BE2C (cell line): ENCODE results near the gene C3orf20.

Experiments used
- DNase-seq: peaks from one replicate; pipeline ENCODE4 v3.0.0-alpha.2; 2020
- H3K27me3 ChIP-seq: fragments of 250-450 bp; sonication (Bioruptor Pico); 2 replicates; pipeline ENCODE4 v1.5.1; 2020; ENCODE audit warnings: mild to moderate bottlenecking
- H3K36me3 ChIP-seq: fragments of 250-450 bp; sonication (Bioruptor Pico); 2 replicates; pipeline ENCODE4 v1.5.1; 2020; ENCODE audit warnings: mild to moderate bottlenecking
- H3K4me1 ChIP-seq: fragments of 250-450 bp; sonication (Bioruptor Pico); 2 replicates; pipeline ENCODE4 v1.5.1; 2020
- H3K4me3 ChIP-seq: 2 replicates; pipeline ENCODE4 v1.5.1; 2011; ENCODE audit warnings: low read depth, low read length
- H3K9me3 ChIP-seq: fragments of 250-450 bp; sonication (Bioruptor Pico); 2 replicates; pipeline ENCODE4 v1.5.1; 2020
- TF ChIP-seq, protein P1 (sequence below): IDR thresholded peaks from 2 replicates; pipeline ENCODE4 v1.5.1; 2012; ENCODE audit warnings: mild to moderate bottlenecking, low read depth, low read length

C3orf20 gene

GRCh38 chr3:14794435-14794834, 119.5 kb downstream of the C3orf20 start:
- no peak for DNase-seq
- Histone ChIP-seq H3K9me3 (no peaks in the 10 kb centered on the region), H3K4me1 (no peaks in the 10 kb centered on the region), H3K36me3 (no peaks in the 10 kb centered on the region), H3K27me3 (no peaks in the 10 kb centered on the region), H3K4me3 (no peak overlapping the region)
- TF ChIP-seq, protein P1, sequence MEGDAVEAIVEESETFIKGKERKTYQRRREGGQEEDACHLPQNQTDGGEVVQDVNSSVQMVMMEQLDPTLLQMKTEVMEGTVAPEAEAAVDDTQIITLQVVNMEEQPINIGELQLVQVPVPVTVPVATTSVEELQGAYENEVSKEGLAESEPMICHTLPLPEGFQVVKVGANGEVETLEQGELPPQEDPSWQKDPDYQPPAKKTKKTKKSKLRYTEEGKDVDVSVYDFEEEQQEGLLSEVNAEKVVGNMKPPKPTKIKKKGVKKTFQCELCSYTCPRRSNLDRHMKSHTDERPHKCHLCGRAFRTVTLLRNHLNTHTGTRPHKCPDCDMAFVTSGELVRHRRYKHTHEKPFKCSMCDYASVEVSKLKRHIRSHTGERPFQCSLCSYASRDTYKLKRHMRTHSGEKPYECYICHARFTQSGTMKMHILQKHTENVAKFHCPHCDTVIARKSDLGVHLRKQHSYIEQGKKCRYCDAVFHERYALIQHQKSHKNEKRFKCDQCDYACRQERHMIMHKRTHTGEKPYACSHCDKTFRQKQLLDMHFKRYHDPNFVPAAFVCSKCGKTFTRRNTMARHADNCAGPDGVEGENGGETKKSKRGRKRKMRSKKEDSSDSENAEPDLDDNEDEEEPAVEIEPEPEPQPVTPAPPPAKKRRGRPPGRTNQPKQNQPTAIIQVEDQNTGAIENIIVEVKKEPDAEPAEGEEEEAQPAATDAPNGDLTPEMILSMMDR: no peak

- Histone ChIP-seq H3K4me1 (no peaks in the 10 kb centered on the region), H3K36me3 (no peaks in the 10 kb centered on the region), H3K9me3 (no peaks in the 10 kb centered on the region), H3K4me3 (no peak overlapping the region), H3K27me3 (no peaks in the 10 kb centered on the region)
- DNase-seq: no peak
- TF ChIP-seq, protein P1: no peak
These were observed 121.1 kb downstream of the C3orf20 start for GRCh38 chr3:14795996-14796395.

- Histone ChIP-seq H3K4me1 (no peaks in the 10 kb centered on the region), H3K9me3 (no peaks in the 10 kb centered on the region), H3K27me3 (no peaks in the 10 kb centered on the region), H3K4me3 (no peak overlapping the region), H3K36me3 (no peaks in the 10 kb centered on the region)
- no peak for DNase-seq
- TF ChIP-seq, protein P1: no peak
These were observed 121.6 kb downstream of the C3orf20 start for GRCh38 chr3:14796403-14797077.

DNA sequence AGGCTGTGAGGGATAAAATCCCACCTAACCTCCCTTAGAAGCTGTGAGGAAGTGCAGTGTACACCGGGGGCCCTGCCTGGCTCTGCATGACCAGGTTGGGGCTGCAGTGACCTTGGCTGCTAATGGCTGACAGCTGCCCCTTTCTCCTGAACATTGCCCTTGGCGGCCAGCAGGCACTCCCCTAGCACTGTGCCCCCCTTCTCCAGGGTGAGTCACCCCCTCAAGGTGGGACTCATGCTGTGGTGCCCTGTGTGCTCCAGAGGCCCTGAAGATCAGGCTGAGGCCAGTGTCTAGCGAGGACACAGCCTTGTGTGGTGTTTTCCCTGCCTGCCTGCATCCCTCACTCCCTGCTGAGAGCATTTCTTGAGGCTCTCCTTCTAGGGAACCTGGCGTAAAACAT, 122.8 kb downstream of the C3orf20 start:
- DNase-seq: no peak
- TF ChIP-seq, protein P1: no peak
- H3K4me1 ChIP-seq: no peaks in the 10 kb centered on the region
- no peaks in the 10 kb centered on the region for H3K27me3 ChIP-seq
- H3K4me3 ChIP-seq: no peak overlapping the region
- no peaks in the 10 kb centered on the region for H3K9me3 ChIP-seq
- H3K36me3 ChIP-seq: no peaks in the 10 kb centered on the region

GRCh38 chr3:14798231-14798630, 123.3 kb downstream of the C3orf20 start:
- DNase-seq: no peak
- Histone ChIP-seq H3K27me3 (no peaks in the 10 kb centered on the region), H3K36me3 (no peaks in the 10 kb centered on the region), H3K4me3 (no peak overlapping the region), H3K4me1 (no peaks in the 10 kb centered on the region), H3K9me3 (no peaks in the 10 kb centered on the region)
- TF ChIP-seq, protein P1: no peak

DNA sequence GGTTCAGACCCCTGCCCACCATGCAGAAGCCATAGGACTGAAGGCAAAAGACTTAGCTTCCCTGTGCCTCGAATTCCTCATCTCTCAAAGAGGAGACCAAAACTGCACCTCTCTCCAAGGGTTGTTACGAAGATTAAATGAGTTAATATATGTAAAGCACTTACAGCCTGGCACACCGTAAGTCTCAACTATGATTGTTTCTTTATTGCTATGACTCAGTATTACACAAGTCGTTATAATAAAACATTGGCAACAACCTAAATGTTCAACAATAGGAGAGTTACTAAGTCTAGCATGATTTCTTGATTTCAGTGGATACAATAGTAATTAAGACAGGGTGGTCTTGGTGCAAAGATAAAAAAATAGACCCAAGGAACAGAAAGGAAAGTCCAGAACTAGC, 124.2 kb downstream of the C3orf20 start:
- Histone ChIP-seq H3K27me3 (no peaks in the 10 kb centered on the region), H3K4me1 (no peaks in the 10 kb centered on the region), H3K4me3 (no peak overlapping the region), H3K36me3 (no peaks in the 10 kb centered on the region), H3K9me3 (no peaks in the 10 kb centered on the region)
- TF ChIP-seq, protein P1: no peak
- DNase-seq: no peak
